T1000 (cell line): ENCODE data around the gene MFAP2.

ENCODE experiments used
- DNase-seq: peaks from one replicate; lab custom pipeline; 2025; ENCODE audit warnings: mixed read lengths; lab: John Stamatoyannopoulos, UW

Gene MFAP2, protein sequence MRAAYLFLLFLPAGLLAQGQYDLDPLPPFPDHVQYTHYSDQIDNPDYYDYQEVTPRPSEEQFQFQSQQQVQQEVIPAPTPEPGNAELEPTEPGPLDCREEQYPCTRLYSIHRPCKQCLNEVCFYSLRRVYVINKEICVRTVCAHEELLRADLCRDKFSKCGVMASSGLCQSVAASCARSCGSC

DNA sequence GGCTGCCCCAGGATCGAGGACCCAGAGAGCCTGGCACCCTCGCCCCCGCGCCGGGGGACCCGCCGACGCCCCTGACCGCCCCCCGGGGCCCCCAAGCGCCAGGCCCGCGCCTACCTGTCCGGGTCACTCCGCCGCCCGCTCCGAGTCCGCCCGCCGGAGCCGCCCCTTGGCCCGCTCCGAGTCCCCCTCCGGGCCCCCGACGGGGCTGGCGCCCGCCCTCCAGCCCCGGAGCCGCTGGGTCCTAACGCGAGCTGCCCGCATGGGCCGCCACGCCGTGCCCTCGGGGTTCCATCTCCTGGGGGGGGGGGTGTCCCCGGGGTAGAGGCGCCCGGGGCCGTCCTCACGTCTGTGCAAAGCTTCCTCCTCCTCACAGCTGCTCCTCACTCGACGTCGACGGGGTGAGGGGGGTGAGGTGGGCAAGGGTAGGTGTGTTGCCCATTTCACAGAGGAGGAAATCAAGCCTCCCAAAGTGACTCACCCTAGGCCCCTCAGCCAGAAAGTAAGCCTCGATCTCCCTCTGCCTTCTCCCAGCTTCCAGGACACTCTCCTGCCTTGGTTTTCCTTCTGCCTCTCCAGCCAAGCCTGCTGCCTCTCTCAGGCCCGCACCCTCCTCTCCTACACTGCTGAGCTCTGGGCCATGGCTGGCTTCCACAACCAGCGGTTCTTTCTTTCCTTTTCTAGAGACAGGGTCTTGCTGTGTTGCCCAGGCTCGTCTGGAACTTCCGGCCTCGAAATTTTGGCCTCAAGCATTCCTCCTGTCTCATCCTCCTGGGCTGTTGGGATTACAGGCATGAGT lies at the start of gene MFAP2:
TSS of gene MFAP2 (minus strand) at position 148 of the 796 bp plus-strand sequence. CDS start 2,347 bp downstream, outside the sequence.
- DNase-seq, result no peak

GRCh38 chr1:17030206-17030605 lies 49.8 kb upstream of the MFAP2 start:
- DNase-seq, result no peak

DNA sequence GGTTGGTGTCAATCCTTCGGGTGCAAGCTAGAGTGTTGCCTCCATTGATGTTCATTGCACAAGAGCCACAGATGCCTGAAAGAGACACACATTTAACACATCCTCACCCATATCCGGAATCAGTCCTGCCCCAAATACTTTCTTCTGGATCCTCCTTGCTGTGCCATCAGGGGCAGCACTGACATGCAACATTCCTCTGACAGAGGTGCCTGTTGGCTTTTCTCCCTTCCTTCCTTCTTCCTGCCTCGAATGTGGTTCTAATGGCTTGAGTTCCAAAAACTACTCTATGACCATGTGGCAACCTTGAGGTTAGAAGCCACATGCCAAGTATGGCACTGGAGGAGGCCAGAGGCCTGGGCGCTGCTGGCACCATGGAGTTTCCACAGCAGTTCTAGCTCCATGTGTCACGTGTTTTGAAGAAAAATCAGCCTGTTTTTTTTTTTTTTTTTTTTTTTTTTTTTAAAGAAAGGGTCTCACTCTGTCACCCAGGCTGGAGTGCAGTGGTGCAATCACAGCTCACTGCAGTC lies 48.3 kb upstream of the MFAP2 start:
- DNase-seq, result no peak

DNA sequence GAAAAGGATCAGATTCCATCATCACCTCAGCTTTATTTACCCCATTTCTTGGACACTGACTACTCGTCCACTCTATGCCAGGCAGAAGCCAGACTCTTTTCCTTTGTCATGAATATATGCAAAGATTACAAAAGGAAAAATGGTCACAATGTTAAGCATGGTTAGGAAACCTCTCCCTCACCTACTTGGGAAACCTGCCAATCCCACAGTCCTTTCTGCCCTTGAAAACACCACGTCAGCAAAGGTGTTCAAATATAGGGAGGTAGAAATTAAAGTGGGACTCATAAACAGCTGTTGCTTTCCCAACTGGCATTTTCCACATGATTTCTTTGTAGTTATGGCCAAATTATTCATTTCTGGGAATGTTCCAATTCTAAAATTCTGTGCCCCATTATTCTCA lies 47.5 kb upstream of the MFAP2 start:
- DNase-seq, result no peak

DNA sequence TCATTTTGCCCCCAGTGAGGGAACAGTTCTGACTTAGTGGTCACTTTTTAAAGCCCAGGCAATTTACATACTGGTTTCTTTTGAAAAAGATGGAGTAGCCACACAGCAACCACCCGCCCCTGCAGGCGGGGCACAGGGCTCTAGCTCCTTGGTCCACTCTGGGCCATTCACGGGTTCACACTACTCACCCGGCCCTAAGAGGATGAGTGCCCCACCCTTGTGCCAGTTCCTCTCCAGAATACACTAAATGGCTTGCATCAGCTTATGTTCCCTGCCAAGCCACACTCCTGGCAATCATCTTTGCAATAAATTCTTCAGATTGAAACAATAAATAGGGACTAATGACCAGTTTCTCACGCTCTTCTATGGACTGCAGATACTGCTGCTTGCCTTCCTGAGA lies 47.0 kb upstream of the MFAP2 start:
- DNase-seq, result no peak

- DNase-seq, result no peak
Observed at GRCh38 chr1:17024721-17025120, 44.3 kb upstream of the MFAP2 start.

- DNase-seq, result no peak
Observed at GRCh38 chr1:17023573-17023972, 43.2 kb upstream of the MFAP2 start.

GRCh38 chr1:17023102-17023501 lies 42.7 kb upstream of the MFAP2 start:
- DNase-seq, result no peak

DNA sequence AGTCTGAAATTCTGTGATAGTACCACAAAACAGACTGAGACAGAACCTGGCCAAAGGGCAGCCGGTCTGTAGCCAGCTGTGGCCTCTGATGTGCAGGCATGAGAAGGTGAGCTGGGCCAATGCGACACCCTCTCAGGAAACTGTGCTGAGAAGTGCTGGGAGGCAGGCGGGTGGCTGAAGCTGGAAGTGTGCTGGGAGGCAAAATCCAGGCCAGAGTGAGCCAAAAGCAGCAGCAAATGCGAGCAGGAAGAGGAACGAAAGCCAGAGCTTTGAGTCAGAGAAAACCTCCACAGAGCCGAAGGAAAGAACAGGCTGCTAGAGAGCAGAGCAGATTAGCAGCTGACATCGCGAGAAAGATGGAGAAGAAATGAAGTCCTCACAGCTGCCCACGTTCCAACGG lies 41.5 kb upstream of the MFAP2 start:
- no peak for DNase-seq

DNA sequence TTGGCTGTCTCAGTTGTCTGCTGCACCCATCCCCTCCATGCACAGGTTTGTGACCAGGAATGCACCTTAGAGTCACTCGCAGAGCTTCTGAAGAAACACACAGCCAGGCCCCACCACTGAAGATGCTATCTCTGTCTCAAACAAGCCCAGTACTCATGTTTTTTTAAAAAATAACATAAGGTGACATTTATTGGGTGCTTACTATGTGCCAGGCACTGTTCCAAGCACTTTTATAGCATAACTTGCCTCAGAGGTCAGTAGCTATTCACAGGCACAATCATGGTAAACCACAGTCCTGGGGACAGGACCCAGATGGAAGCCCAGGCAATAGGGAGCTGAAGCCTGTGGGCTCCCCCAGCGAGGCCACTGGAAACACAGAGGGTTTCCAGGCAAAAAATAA lies 40.1 kb upstream of the MFAP2 start:
- no peak for DNase-seq

DNA sequence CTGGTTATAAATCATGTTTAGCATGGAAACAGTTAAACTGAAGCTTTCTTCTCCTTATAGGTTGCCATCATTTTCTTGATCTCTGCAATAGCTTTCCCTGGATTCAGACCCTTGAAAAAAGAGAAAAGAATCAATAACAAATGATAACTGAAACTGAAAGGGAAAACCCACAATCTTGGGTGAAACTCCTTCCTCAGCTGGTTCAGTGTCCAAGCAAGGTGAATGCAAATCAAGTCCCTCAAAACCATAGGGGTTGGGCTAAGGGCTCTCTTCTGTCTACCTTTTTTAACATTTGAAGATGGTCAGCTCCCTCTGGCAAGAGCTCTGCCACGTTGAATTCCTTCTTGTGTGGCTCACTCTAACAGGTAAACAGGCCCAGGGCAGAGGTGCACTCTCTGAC lies 38.4 kb upstream of the MFAP2 start:
- no peak for DNase-seq

GRCh38 chr1:17017435-17017834 lies 37.0 kb upstream of the MFAP2 start:
- DNase-seq, result no peak

- no peak for DNase-seq
Observed at GRCh38 chr1:17016317-17016661, 35.9 kb upstream of the MFAP2 start.

DNA sequence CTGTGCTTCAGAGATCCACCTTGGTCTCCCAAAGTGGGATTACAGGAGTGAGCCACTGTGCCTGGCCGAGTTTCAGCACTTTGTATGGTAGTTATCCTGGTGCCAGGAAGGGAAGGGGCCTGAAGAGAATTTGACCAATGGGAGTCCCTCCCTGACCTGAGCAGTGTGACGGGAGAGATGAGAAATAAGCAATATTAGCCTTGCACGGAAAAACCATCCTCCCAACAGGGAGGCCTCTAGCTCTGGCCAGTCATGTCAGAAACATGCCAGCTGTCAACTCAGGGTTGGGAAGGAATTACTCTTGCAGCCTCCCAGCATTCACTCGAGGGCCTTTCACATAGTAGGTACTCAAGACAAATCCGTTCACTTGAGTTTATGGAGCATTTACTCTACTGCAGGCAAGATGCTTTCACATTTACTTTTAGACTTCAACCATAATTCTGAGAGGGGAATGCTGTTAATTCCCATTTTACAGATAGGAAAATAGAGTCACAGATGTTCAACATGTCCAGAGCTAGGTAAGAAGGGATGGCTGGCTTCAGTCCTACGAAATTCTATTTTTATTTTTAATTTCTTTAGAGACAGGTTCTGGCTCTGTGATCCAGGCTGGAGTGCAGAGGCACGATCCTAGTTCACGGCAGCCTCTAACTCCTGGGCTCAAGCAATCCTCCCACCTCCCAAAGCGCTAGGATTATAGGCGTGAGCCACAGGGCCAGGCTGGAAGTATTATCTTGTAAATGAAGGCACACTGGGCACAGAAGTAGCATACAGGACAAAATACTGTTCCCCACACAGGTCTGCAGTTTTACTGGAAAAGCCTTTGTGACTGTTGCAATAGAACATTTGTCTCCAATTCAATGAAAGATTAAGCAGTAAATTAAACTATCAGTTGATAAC lies 34.5 kb upstream of the MFAP2 start:
- DNase-seq, result no peak

GRCh38 chr1:17013491-17014320 lies 33.3 kb upstream of the MFAP2 start:
- no peak for DNase-seq

DNA sequence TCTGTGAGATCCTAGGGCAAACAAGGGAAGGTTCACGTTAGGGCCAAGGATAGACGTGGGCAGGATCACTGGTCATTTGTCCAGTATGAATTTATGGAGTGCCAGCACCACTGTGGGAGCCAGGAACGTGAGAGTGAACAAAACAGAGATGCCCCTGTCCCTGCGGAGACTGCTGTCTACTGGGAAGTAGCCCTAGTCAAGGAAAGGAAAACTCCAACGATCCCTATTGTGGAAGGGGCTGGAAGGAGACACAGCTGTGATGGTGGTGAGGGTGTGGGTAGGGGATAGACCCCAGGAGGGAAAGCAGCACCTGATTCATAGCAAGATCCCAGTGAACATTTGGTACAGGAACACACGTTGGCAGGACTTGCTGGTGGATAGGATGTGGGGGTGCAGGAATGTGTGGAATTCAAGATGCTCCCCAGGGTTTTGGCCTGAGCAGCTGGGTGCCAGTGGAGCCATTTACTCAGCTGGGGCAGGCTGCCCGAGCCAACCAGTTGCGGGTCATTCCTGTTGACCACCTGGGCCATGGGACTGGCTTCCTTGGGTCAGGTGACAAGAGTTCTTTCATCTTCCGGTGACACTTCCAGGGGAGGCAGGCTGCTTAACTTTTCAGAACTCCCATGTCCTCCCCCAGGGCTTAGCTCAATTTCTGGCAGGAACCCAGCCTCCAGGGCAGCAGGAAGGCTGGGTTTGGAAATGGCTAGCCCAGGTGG lies 32.5 kb upstream of the MFAP2 start:
- no peak for DNase-seq

- peak; percentile 48 for DNase-seq
Observed at GRCh38 chr1:17011439-17012307, 31.3 kb upstream of the MFAP2 start, which contains the start of gene ATP13A2. ATP13A2 (minus strand) TSS chr1:17011928; CDS start chr1:17011738, 190 bp downstream.

- no peak for DNase-seq
Observed at GRCh38 chr1:17011092-17011438, 30.6 kb upstream of the MFAP2 start.

GRCh38 chr1:17009706-17010105 lies 29.3 kb upstream of the MFAP2 start:
- DNase-seq, result no peak
